ENCODE data around the gene SFXN5.

SFXN5 gene

DNA sequence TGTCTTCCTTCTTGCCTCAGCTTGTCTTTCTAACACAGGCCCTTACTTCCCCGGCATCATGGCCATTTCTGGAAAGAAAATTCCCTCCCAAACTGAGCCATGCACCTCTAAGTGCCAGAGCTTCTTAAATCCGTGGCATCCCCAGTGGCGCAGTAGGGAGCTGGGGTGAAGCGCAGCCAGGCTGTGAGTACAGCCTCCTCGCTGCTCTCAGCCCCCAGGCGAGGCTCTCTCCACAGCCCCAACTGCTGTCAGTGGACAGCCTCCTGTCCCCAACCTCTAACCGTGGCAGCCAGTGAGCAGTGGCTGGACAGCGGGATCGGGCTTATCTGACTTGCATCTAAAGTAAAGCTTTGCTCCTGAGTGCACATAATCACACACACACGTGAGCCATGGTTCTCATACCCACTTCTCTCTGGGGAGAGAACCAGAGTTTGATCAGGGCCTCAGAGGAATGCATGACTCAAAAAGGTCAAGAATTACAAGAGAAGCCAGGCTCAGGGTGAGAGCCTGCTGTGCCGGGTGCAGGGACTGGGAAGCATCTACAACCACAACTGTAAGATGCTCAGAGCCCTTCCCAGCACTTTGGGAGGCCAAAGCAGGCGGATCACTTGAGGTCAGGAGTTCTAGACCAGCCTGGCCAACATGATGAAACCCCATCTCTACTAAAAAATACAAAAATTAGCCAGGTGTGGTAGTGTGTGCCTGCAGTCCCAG, 50.7 kb downstream of the SFXN5 start:
- DNase-seq (ENCODE audit: low read depth), result peak; percentile 87

DNA sequence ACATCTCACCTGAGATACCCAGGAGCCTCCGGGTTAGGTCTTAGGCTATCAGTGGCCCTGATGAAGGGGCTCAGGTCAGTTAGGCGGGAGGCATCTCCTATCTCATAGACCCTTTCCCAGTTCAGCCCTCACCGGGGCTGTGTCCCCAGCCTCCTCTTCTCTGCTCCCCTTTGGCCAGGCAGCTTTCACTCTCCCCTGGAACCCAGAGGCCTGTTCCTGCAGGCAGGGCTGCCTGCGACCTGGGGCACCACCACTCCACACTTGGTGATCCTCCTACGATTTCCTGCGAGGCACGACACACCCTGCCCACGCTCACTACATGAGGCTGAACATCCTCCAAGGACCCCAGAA, 51.2 kb downstream of the SFXN5 start:
- no peak for DNase-seq (ENCODE audit: low read depth)

- DNase-seq (ENCODE audit: low read depth), result peak; percentile 36
Observed at GRCh38 chr2:73018188-73018825, 53.2 kb downstream of the SFXN5 start.

- peak; percentile 78 for DNase-seq (ENCODE audit: low read depth)
Observed at GRCh38 chr2:73013936-73014335, 57.6 kb downstream of the SFXN5 start.

DNA sequence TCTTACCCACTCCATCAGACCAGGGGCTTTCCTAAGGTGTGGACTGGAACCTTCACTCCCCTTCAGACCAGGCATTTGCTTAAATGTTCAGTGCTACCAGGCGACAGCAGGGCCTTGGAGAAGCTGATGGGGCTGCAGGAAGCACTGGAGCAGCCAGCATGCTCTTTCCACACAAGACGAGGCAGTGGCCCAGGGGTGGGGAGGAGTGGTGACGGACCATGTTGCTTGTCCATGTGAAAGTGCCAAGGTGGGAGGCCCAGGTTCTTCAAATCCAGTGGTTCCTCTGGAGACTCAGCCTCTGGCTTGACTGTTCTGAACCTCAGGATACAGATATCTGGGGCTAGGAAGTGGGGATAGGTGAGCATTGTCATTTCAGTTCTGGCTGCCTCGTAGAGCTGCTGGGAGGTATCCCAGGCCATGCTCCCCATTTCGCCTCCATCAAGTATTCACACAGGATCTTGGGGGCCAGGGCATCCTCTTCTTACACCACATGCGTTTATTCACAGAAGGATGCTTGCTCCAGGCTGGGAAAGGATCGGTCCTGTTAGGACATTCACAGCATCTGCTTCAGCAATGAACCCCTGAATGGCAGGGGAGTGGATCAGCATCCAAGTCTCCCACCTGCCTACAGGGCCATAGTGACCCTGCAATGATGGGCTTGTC, 62.2 kb downstream of the SFXN5 start:
- no peak for DNase-seq (ENCODE audit: low read depth)

GRCh38 chr2:73008766-73009135, 62.8 kb downstream of the SFXN5 start:
- no peak for DNase-seq (ENCODE audit: low read depth)

GRCh38 chr2:73007991-73008765, 63.3 kb downstream of the SFXN5 start:
- no peak for DNase-seq (ENCODE audit: low read depth)

GRCh38 chr2:73006969-73007710, 64.4 kb downstream of the SFXN5 start:
- no peak for DNase-seq (ENCODE audit: low read depth)

DNA sequence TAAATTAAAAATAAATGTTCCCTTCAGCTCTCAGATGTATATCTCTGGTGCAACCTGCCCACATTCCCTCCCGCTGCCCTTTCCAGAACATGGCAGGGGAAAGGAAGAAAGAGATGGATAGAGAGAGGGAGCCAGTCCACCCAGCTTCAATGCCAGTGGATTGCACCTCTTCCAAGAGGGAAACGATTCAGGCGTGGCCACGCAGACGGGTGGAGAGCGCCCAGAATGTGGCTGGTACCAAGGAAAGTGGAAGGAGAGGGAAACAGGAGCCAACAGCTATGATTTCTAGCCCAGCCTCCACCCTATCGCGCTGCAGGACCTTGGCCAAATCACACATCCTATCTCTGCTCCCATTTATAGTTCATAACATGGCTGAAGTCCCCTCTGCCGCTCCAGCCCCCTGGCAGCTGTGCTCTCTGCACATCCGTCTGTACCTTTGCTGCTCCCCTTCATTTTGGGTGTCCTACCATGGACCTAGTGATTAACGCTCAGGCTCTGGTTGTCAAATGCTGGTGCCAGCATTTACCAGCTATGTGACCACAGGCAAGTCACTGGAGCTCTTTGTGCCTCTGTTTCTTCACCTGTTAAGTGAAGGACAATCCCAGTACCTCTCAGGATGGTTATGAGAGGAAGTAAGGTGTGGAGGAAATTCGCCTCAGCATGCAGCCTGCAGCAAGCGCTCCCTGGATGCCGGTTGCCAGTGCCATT, 66.5 kb downstream of the SFXN5 start:
- no peak for DNase-seq (ENCODE audit: low read depth)

- DNase-seq (ENCODE audit: low read depth), result no peak
Observed at GRCh38 chr2:73004466-73004865, 67.0 kb downstream of the SFXN5 start.

GRCh38 chr2:73003027-73003426, 68.5 kb downstream of the SFXN5 start:
- DNase-seq (ENCODE audit: low read depth), result no peak

DNA sequence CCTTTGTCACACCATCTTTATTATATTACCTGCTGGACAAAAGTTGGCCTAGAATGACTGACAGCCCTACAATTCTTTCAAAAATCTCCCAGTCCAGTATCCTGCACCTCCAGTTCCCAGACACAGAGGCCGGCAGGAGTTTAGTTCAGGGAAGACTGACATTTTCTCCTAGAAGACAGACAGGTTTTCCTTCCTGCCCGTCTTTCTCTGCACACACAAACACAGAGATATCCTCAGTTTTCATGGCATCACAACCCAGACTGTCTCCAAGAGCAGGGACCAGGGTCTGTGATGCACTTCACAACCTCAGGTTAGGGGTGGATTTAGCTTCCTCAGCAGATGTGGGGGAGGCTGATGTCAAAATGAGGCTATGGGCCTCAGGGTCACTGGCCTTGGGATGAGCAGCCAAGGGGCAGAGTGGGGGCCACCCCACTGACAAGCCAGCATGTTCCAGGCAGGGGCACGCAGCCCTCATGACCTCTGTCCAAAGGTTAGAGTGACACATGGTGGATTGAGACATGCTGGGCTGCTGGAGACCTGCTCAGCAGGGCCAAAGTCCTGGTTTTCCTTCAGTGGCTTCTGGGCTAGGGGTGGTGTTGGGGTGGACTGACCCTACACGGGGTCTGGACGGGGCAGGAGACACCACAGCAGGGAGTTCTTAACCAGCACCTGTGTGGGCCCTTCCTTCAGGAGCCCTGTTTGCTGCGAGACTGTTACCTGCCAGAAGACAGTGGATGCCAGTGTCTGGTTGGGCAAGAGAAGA, 70.5 kb downstream of the SFXN5 start:
- DNase-seq (ENCODE audit: low read depth), result no peak

DNA sequence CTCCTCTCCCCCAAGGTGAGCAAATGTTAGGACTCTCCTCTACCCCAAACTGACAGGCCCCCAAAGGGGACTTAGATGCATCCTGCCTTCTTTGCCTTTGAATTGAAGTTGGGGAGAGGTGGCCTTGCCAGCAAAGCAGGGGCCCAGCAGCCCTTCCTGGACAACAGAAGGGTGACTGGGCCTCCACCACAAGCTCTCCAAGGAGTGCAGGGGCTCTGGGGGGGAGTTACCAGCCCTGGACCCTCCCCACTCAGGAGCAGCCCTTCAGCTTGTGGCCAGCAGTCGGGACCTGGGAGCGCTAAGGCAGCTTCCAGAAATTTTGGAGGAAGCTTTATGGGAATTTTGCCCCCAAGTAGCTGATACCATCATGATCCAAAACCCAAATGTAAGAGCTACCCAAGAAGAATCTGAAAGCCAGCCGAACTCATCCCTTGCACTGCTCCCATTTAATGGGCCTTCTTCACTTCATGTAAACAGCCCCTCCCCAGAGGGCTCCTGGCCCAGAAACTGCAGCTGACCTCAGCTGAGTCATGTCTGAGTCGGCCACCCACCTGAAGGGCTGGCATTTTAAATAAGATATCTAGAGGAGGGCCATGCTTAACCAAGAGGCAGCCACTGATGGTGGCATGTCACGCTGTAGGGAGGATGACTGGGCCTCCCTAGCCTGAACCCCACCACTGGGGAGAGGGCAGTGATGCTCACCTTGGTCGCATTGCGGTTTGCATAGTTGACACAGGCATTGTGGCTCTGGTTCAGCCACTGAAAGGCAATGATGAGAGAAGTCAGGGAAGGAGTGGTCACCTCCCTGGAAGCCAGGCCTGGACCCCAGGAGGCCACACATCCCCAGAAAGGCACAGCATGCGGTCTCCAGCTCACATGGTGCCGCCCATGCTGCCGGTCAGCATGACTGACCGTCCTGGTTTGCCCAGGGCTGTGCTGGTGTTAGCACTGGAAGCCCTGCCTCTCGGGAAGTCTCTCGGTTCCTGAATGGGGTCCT, 71.5 kb downstream of the SFXN5 start:
- DNase-seq (ENCODE audit: low read depth), result peak; percentile 62

DNA sequence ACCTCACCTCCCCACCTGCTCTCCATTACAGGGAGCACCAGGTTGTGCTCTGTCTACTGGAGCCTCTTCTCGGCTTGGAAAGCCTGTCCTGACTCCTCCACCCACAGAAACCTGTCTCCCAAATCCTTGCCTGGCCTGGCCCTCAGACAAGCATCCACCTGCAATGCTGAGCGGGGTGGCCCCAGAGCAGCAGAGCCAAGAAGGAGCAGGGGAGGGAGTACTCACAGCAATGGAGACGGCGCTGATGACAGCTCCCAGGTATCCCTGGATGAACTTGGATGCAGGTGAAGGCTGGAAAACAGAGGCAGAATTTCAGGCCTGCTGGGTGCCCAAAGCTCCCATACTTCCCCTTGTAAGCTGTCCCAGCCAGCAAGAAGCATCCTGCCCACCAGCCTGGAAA, 72.8 kb downstream of the SFXN5 start:
- DNase-seq (ENCODE audit: low read depth), result no peak

GRCh38 chr2:72998234-72998651, 73.3 kb downstream of the SFXN5 start:
- DNase-seq (ENCODE audit: low read depth), result no peak

GRCh38 chr2:72996117-72996502, 75.4 kb downstream of the SFXN5 start:
- DNase-seq (ENCODE audit: low read depth), result no peak

DNA sequence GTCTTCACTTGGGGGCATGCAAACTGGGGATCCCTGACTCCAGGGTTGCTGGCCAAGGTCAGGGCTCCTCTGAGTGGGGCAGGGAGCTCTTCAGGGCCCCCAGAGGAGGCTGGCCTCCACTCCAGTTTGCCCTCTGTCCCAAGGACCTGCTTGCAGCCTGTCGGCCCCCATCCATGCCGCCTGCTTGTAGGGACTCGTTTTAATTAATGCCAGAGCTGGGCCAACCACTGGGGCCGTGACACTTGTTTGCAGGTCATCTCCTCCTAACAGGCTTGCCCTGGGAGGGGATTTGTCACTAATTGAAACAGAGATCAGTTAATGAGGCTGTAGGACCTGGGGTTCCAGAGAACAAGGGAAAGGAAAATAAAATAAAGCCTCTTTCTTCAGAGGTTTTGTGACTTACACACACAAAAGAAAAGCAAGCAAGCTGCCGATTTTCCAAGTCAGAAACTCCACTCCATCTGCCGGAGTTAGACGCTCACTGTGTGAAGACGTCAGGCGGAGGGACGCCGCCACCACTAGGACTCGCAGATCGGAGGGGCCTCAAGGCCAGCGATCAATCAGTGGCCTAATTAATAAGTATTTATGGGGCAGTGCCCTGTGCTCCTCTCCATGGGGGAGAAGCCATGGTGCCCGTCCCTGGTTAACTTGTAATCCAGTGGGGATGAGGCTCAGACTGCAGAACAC, 75.9 kb downstream of the SFXN5 start:
- DNase-seq (ENCODE audit: low read depth), result no peak

DNA sequence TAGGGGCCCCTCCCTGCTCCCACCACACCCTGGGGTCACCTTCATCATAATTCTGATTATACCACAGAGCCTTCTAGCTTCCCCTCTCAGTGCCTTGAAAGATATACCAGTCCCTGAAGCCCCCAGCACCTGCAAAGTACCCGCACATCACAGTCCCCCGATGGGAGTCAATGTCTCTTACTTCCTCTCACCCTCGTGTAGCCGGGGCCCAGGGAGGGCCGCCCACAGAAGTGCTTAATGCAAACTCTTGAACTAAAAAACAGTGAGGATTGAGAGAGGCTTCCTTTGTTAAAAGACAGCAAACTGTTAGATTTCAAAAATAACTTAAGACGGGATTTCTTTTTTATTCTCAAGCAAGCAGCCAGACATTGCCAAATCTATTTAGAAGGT, 76.5 kb downstream of the SFXN5 start:
- no peak for DNase-seq (ENCODE audit: low read depth)
